GM13977 (cell line): ENCODE results near the gene CNTN5.
"Not testable (repeated sequence)": the region's sequence is repeated elsewhere in the genome, so short reads cannot be mapped to it uniquely, and the experiment has no call there.

Experiments
- DNase-seq: peaks from one replicate; pipeline ENCODE4 v3.0.0; 2012; ENCODE audit warnings: low spot score
- CTCF ChIP-seq: IDR thresholded peaks from 2 replicates; pipeline ENCODE4 v1.5.1; 2012; ENCODE audit warnings: mild to moderate bottlenecking, control low read depth; ENCODE audit not compliant: insufficient read depth; ENCODE audit errors: extremely low read depth, missing control alignments
- in situ Hi-C: fragments of 300-500 bp; cut with MboI; formaldehyde crosslinking; loops from one replicate; pipeline ENCODE4 v1.12.0; 2022; ENCODE audit warnings: low sequenced_read_pairs, low pct_unique_long_range_greater_than_20kb, mixed read lengths, inconsistent platforms; ENCODE audit not compliant: unreplicated experiment

The CNTN5 gene

DNA sequence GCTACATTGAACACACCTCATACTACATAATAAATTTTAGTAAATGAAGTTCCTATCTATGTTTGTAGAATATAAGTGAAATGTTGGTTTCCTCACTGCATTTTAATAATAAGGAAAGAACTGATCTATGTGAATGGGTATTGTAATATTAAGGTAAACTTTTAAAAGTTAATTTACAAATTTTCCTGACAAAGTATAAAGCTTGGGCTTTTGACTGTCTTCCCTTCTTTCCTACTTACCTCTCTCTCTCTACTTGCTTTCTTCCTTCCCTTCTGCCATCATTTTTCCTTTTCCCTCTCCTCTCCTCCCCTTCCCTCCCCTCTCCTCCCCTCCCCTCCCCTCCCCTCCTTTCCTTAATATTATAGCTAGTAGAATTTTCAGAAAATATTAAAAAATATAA lies 798.2 kb downstream of the CNTN5 start:
- in situ Hi-C loops: no loop called here
- no peak for TF ChIP-seq CTCF
- DNase-seq: no peak

- no peak for TF ChIP-seq CTCF
- DNase-seq: no peak
Measured at GRCh38 chr11:99822846-99823565, 802.3 kb downstream of the CNTN5 start.

GRCh38 chr11:99836739-99837138 lies 816.0 kb downstream of the CNTN5 start:
- in situ Hi-C loops, DNase-seq: not testable (repeated sequence)

More at GRCh38 chr11:99822846-99823565, 802.3 kb downstream of the CNTN5 start:
- in situ Hi-C loops: no loop called here

DNA sequence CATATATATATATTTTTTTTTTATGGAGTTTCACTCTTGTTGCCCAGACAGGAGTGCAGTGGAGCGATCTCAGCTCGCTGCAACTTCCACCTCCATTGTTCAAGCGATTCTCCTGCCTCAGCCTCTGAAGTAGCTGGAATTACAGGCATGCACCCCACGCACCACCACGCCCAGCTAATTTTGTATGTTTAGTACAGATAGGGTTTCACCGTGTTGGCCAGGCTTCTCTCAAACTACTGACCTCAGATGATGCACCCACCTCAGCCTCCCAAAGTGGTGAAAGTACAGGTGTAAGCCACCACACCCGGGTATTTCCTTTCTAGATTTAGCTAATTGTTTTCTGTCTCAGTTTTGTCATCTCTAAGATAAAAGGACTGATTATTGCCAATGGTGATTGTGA lies 821.1 kb downstream of the CNTN5 start:
- in situ Hi-C loops: no loop called here
- no peak for DNase-seq
- no peak for TF ChIP-seq CTCF

DNA sequence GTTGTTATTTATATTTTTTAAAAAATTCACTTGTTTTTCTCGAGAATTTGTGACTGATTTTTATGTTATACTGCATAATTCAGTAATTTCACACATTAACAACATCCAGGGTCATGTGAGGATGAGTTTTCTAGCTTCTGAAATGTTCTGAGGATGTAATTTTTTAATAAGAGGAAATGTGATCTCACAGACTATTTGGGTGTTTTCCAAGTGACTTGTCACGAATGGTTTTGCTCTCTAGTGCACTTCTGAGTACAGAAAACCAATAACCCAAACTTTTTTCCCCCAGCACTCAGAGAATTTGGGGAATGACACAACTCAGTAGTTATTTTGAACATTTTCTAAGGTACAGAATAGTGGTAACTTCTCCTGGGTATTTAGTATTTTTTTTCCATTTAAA lies 845.2 kb downstream of the CNTN5 start:
- in situ Hi-C loops: no loop called here
- no peak for DNase-seq
- no peak for TF ChIP-seq CTCF

GRCh38 chr11:99881610-99882009 lies 860.9 kb downstream of the CNTN5 start:
- in situ Hi-C loops: no loop called here
- DNase-seq: no peak
- TF ChIP-seq CTCF: no peak

DNA sequence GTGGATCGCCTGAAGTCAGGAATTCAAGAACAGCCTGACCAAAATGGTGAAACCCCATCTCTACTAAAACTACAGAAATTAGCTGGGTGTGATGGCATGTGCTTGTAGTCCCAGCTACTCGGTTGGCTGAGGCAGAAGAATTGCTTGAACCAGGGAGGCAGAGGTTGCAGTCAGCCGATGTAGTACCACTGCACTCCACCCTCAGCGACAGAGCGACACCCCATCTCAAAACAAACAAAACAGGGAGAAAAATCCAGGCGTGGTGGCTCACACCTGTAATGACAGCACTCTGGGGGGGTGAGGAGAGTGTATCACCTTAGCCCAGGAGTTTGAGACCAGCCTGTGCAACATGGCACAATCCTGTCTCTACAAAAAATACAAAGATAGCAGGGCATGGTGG lies 864.0 kb downstream of the CNTN5 start:
- no peak for TF ChIP-seq CTCF
- in situ Hi-C loops: no loop called here
- no peak for DNase-seq
